VCaP (cell line): ENCODE data around the gene EDNRB.

Experiments
- H3K27ac ChIP-seq: fragments of 450-650 bp; 2 replicates; pipeline ENCODE4 v1.5.1; 2017
- CTCF ChIP-seq: fragments of 450-650 bp; conservative IDR thresholded peaks from 2 replicates; pipeline ENCODE4 v1.5.1; 2017; ENCODE audit warnings: mild to moderate bottlenecking, moderate library complexity

EDNRB gene

GRCh38 chr13:77876176-77876575, 42.5 kb downstream of the EDNRB start:
- H3K27ac ChIP-seq, result no peak overlapping the region; the same call in 1 of the 2 replicates
- TF ChIP-seq CTCF, result no peak

DNA sequence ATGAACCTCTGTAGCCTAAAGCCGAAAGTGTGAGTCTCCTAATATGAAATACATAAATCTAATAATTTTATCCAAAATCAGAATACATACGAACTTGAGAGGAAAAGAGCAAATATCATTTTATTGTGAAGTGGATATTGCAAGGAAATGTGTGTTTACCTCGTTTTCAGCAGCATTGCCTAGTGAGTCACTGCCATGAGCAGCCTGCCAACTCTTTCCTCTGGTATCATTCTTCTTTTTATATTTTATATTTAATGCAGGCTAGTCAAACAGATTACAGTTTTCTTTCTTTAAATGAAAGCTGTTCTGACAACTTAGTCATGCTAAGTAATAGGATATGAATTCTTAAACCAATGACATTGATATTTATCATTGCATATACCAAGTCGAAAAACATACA, 44.2 kb downstream of the EDNRB start:
- no peak for TF ChIP-seq CTCF
- H3K27ac ChIP-seq, result no peak overlapping the region

DNA sequence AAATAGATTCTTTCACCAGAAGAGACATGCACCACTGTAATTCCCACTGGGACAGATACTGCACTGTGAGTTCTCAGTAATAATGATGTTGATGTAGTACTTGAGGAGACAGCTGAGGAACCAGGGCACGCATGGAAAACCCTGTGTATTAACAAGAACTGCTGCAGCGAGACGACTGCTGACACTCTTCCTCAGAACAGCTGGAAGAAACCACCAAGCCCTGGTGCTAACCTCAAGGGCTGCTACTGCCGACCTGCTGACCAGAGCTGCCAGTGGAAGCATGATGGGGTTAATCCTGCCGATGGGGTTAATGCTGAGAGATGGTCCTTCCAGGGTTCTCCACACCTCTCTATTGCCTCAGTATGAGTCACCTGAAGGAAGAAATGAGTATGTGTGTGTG, 45.6 kb downstream of the EDNRB start:
- no peak for TF ChIP-seq CTCF
- no peak overlapping the region for H3K27ac ChIP-seq

- H3K27ac ChIP-seq, result no peak overlapping the region
- no peak for TF ChIP-seq CTCF
Measured at GRCh38 chr13:77871596-77871995, 47.0 kb downstream of the EDNRB start.

DNA sequence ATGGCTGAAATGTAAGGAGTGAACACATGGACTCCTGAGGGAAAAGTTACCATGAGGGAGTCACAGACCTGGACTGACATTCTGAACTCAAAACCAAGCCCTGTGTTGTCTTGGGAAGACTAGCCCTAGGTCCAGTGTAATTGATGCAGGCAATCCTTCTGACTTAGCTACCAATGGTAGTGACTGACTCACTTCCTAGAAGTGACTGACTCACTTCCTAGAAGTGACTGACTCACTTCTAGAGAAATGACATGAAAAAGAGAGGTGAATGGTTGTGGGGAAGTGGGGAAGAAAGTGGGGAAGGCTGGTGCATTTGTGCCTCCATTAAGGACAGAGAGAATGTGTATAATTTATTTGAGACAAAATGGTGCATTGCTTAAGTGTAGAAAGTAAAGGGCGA, 49.9 kb downstream of the EDNRB start:
- H3K27ac ChIP-seq, result no peak overlapping the region
- no peak for TF ChIP-seq CTCF

DNA sequence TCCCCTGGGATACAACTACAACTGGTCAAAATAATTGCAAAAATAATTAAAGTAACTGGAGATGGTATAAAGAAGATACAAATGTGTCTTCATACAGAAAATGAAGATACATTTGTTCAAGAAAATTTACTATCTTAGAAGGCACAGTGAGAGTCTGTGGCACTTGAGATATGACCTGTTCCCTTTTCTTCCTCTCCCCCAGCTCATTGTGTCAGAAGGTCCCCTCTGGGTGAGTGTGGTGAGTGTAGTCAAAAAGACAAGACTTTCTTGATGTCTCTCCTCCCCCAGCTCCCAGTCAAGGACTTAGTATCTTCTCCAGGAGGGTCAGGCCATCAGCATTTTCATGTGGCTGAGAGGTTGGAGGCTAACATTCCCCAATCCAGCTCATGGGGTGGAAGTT, 51.7 kb downstream of the EDNRB start:
- TF ChIP-seq CTCF, result no peak

DNA sequence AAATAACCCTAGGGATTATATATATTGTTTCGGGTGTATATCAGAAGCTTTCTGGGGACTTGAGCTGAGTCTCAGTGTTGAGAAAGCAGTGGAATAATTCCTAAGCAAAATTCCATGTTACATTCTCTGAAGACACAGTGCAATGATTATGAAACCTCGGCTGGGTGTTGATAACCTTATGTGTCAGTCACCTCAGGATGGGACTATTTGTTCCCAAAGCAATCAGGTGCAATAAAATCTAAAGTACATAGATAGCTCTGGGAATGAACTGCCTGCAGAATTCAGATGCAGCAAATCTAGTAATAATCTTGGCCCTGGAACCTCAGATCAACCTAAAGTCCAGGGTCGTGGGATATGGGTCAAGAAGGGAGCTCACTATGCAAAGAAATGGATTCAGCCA, 53.0 kb downstream of the EDNRB start:
- H3K27ac ChIP-seq, result no peak overlapping the region
- no peak for TF ChIP-seq CTCF

More for the DNA sequence above, 51.7 kb downstream of the EDNRB start:
- H3K27ac ChIP-seq, result no peak overlapping the region

GRCh38 chr13:77863144-77863543, 55.5 kb downstream of the EDNRB start:
- no peak for TF ChIP-seq CTCF
- no peak overlapping the region for H3K27ac ChIP-seq
